Measurements from ENCODE around the gene SP2.
A peak's percentile ranks its signal among the peaks of the same experiment; 100 is the strongest.

Gene SP2

DNA sequence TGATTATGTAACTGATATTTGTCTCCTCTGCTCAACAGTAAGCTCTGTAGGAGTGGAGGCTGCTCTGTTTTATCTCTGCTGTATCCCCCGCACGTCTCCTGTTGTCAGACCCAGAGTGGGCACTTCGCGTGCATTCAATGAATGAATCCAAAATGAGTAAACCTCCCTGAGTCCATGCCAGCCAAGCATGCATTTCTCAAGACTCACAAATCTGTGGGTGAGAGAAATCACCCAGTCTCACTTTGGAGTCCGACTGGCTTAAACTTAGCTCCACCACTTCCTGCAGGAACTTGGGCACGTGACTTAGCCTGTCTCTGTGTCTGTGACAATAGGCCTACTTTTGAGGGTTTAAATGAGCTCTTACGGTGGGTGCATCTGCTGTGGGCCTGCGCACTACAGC, 49.0 kb downstream of the SP2 start:
- TF ChIP-seq, protein P1, sequence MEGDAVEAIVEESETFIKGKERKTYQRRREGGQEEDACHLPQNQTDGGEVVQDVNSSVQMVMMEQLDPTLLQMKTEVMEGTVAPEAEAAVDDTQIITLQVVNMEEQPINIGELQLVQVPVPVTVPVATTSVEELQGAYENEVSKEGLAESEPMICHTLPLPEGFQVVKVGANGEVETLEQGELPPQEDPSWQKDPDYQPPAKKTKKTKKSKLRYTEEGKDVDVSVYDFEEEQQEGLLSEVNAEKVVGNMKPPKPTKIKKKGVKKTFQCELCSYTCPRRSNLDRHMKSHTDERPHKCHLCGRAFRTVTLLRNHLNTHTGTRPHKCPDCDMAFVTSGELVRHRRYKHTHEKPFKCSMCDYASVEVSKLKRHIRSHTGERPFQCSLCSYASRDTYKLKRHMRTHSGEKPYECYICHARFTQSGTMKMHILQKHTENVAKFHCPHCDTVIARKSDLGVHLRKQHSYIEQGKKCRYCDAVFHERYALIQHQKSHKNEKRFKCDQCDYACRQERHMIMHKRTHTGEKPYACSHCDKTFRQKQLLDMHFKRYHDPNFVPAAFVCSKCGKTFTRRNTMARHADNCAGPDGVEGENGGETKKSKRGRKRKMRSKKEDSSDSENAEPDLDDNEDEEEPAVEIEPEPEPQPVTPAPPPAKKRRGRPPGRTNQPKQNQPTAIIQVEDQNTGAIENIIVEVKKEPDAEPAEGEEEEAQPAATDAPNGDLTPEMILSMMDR (conservative IDR thresholded peaks at IDR 0.05; ENCODE audit: low read length), result no peak

GRCh38 chr17:47945529-47946508, 49.8 kb downstream of the SP2 start:
- H3K4me3 ChIP-seq (ENCODE audit: low read length), result no peak overlapping the region
- no peak for DNase-seq (ENCODE audit: low read depth)
- TF ChIP-seq, protein P1 (conservative IDR thresholded peaks at IDR 0.05; ENCODE audit: low read length), result no peak

More for the DNA sequence above, 49.0 kb downstream of the SP2 start:
- no peak overlapping the region for H3K4me3 ChIP-seq (ENCODE audit: low read length)
- peak; percentile 25 for DNase-seq (ENCODE audit: low read depth)

- no peak for DNase-seq (ENCODE audit: low read depth)
- no peak overlapping the region for H3K4me3 ChIP-seq (ENCODE audit: low read length)
- TF ChIP-seq, protein P1 (conservative IDR thresholded peaks at IDR 0.05; ENCODE audit: low read length), result no peak
Measured at GRCh38 chr17:47946516-47946915, 50.5 kb downstream of the SP2 start.

GRCh38 chr17:47946929-47947397, 50.9 kb downstream of the SP2 start:
- peak; percentile 73 for DNase-seq (ENCODE audit: low read depth)
- no peak overlapping the region for H3K4me3 ChIP-seq (ENCODE audit: low read length)
- TF ChIP-seq, protein P1 (conservative IDR thresholded peaks at IDR 0.05; ENCODE audit: low read length), result peak; percentile 80

DNA sequence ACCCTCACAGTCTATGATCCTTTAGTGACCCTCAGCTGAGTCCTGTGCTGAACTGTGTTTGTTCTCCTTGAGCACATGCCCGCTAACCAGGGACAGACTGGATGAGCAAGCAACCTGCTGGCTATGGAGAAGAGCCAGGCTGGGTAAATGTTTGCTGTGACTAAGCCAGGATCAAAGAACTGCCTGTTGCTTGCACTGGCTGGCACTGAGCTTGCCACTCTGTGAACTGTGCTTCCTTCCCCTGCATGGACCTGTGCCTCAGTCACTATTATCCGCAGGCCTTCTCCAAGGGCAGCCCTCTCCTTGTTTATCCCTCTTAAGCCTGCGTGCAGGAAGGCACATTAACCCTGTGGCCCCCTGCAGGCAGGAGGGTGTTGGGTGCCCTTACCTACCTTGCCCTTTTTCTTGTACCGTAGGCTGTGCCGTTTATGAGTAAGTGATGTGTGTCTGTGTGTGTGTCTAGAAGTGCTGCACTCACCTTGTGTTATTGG, 52.7 kb downstream of the SP2 start:
- DNase-seq (ENCODE audit: low read depth), result no peak
- TF ChIP-seq, protein P1 (conservative IDR thresholded peaks at IDR 0.05; ENCODE audit: low read length), result no peak
- no peak overlapping the region for H3K4me3 ChIP-seq (ENCODE audit: low read length)

- TF ChIP-seq, protein P1 (conservative IDR thresholded peaks at IDR 0.05; ENCODE audit: low read length), result peak; percentile 86
- peak; percentile 82 for DNase-seq (ENCODE audit: low read depth)
- H3K4me3 ChIP-seq (ENCODE audit: low read length), result peak overlapping the region; percentile 47
Measured at GRCh38 chr17:47949197-47949759, 53.2 kb downstream of the SP2 start.
